GM23338 (cell line): ENCODE measurements around the gene PLEK. TPM values are rescaled to one million over a fixed set of nuclear protein-coding genes. Genes with fewer than 3 reads are reported as not detected.

Experiments
- ATAC-seq: fragments of 200-7000 bp; cut with Tn5 transposase; 3 replicates; pipeline ENCODE4 v1.9.1; 2020
- DNase-seq: peaks from one replicate; pipeline ENCODE4 v3.0.0-alpha.2; 2015; ENCODE audit warnings: low spot score
- H2AFZ ChIP-seq: fragments of 200-600 bp; sonication (generic); 2 replicates; pipeline ENCODE4 v1.8.0; 2016; ENCODE audit warnings: antibody characterized with exemption, mild to moderate bottlenecking, moderate library complexity
- H3F3A ChIP-seq: fragments of 200-600 bp; sonication (generic); replicated peaks from 2 replicates; pipeline ENCODE4 v1.8.0; 2017; ENCODE audit warnings: antibody characterized with exemption, mixed run types, low read depth
- H3K27ac ChIP-seq: fragments of 200-600 bp; sonication (generic); 2 replicates; pipeline ENCODE4 v1.6.1; 2016; ENCODE audit warnings: low read depth
- H3K27me3 ChIP-seq: fragments of 200-600 bp; sonication (generic); 2 replicates; pipeline ENCODE4 v1.8.0; 2016; ENCODE audit warnings: mild to moderate bottlenecking, mixed run types, moderate library complexity; ENCODE audit not compliant: insufficient read depth
- H3K36me3 ChIP-seq: fragments of 200-600 bp; sonication (generic); 2 replicates; pipeline ENCODE4 v1.8.0; 2016; ENCODE audit warnings: mild to moderate bottlenecking; ENCODE audit not compliant: insufficient read depth
- H3K4me1 ChIP-seq: fragments of 200-600 bp; sonication (generic); 2 replicates; pipeline ENCODE4 v1.8.0; 2016; ENCODE audit warnings: mild to moderate bottlenecking, moderate library complexity; ENCODE audit not compliant: insufficient read depth
- H3K4me2 ChIP-seq: fragments of 200-600 bp; sonication (generic); 2 replicates; pipeline ENCODE4 v1.7.1; 2017; ENCODE audit warnings: mixed run types
- H3K4me3 ChIP-seq: fragments of 200-600 bp; sonication (generic); 2 replicates; pipeline ENCODE4 v1.6.1; 2016; ENCODE audit warnings: mixed run types
- H3K79me2 ChIP-seq: fragments of 200-600 bp; sonication (generic); replicated peaks from 2 replicates; pipeline ENCODE4 v1.8.0; 2017; ENCODE audit warnings: mild to moderate bottlenecking; ENCODE audit not compliant: insufficient read depth
- H3K9me2 ChIP-seq: fragments of 200-600 bp; sonication (generic); 2 replicates; pipeline ENCODE4 v1.8.0; 2017; ENCODE audit not compliant: insufficient read depth
- H4K20me1 ChIP-seq: fragments of 200-600 bp; sonication (generic); replicated peaks from 2 replicates; pipeline ENCODE4 v1.8.0; 2017; ENCODE audit warnings: mild to moderate bottlenecking; ENCODE audit not compliant: insufficient read depth
- H3K27ac Mint-ChIP-seq: 2 replicates; pipeline ENCODE4 v1.8.0; 2020; ENCODE audit warnings: inconsistent platforms, mild to moderate bottlenecking, moderate library complexity, mixed read lengths
- H3K27me3 Mint-ChIP-seq: 3 replicates; pipeline ENCODE4 v1.8.0; 2022; ENCODE audit warnings: low read depth, mild to moderate bottlenecking, moderate library complexity, mixed read lengths, inconsistent platforms; ENCODE audit not compliant: insufficient read depth, poor library complexity
- H3K36me3 Mint-ChIP-seq: 3 replicates; pipeline ENCODE4 v1.8.0; 2021; ENCODE audit warnings: low read depth, mild to moderate bottlenecking, inconsistent platforms, moderate library complexity, mixed read lengths
- H3K4me1 Mint-ChIP-seq: 3 replicates; pipeline ENCODE4 v1.8.0; 2020; ENCODE audit warnings: mild to moderate bottlenecking, inconsistent platforms, mixed read lengths
- H3K4me3 Mint-ChIP-seq: 3 replicates; pipeline ENCODE4 v1.8.0; 2021; ENCODE audit warnings: moderate library complexity, mild to moderate bottlenecking, inconsistent platforms, mixed read lengths
- H3K9me3 Mint-ChIP-seq: 3 replicates; pipeline ENCODE4 v1.8.0; 2020; ENCODE audit warnings: moderate library complexity, mild to moderate bottlenecking, inconsistent platforms, mixed read lengths
- CREB1 ChIP-seq: fragments of 250-450 bp; sonication (Bioruptor Pico); IDR thresholded peaks from 2 replicates; pipeline ENCODE4 v1.5.0; 2020; ENCODE audit warnings: low read depth, mild to moderate bottlenecking, moderate library complexity
- EZH2 ChIP-seq: fragments of 200-600 bp; sonication (generic); IDR thresholded peaks from one replicate; pipeline ENCODE4 v1.8.0; 2017; ENCODE audit warnings: antibody characterized with exemption, mild to moderate bottlenecking, low read depth; ENCODE audit not compliant: unreplicated experiment
- EZH2phosphoT487 ChIP-seq: fragments of 200-600 bp; sonication (generic); IDR thresholded peaks from one replicate; pipeline ENCODE4 v1.8.1; 2018; ENCODE audit warnings: antibody characterized with exemption; ENCODE audit not compliant: unreplicated experiment
- JUNB ChIP-seq: IDR thresholded peaks from one replicate; pipeline ENCODE4 v1.6.1; 2016; ENCODE audit warnings: antibody characterized with exemption; ENCODE audit not compliant: unreplicated experiment
- STAT1 ChIP-seq: IDR thresholded peaks from one replicate; pipeline ENCODE4 v1.6.1; 2016; ENCODE audit warnings: antibody characterized with exemption; ENCODE audit not compliant: unreplicated experiment
- ZNF331 ChIP-seq: fragments of 250-450 bp; sonication (Bioruptor Pico); IDR thresholded peaks from 2 replicates; pipeline ENCODE4 v1.5.0; 2020; ENCODE audit warnings: low read depth, mild to moderate bottlenecking, moderate library complexity
- long read RNA-seq: library from polyadenylated mRNA; unstranded; transcript quantifications from one replicate; pipeline ENCODE4 v2.0.0, GENCODE V29; 2020; ENCODE audit not compliant: unreplicated experiment
- polyA plus RNA-seq: library from polyadenylated mRNA; unstranded; fragments of >200 nt; fragmentation: Nextera tagmentation; extraction: Ambion mirVana; gene quantifications from 2 replicates; pipeline ENCODE4 v1.2.1, GENCODE V29; 2016
- total RNA-seq: library from RNA; depleted of rRNA; stranded (reverse); fragments of >200 nt; shearing (Covaris generic); gene quantifications from 2 replicates; pipeline ENCODE4 v1.2.3, GENCODE V29; 2014; rRNA removed
- TF ChIP-seq, protein P1 (sequence below): IDR thresholded peaks from one replicate; pipeline ENCODE4 v1.6.1; 2018; ENCODE audit warnings: antibody characterized with exemption; ENCODE audit not compliant: unreplicated experiment
- TF ChIP-seq, protein P2 (sequence below): IDR thresholded peaks from 2 replicates; pipeline ENCODE4 v1.6.1; 2016; ENCODE audit warnings: antibody characterized with exemption
- TF ChIP-seq, protein P3 (sequence below): fragments of 250-450 bp; sonication (Bioruptor Pico); IDR thresholded peaks from 2 replicates; pipeline ENCODE4 v1.5.0; 2020; ENCODE audit warnings: mild to moderate bottlenecking, moderate library complexity

The PLEK gene, protein sequence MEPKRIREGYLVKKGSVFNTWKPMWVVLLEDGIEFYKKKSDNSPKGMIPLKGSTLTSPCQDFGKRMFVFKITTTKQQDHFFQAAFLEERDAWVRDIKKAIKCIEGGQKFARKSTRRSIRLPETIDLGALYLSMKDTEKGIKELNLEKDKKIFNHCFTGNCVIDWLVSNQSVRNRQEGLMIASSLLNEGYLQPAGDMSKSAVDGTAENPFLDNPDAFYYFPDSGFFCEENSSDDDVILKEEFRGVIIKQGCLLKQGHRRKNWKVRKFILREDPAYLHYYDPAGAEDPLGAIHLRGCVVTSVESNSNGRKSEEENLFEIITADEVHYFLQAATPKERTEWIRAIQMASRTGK
- total RNA-seq, result not detected in 2 replicates
- 0.06 and 0.12 TPM in 2 replicates for polyA plus RNA-seq
- long read RNA-seq, result 0 reads

DNA sequence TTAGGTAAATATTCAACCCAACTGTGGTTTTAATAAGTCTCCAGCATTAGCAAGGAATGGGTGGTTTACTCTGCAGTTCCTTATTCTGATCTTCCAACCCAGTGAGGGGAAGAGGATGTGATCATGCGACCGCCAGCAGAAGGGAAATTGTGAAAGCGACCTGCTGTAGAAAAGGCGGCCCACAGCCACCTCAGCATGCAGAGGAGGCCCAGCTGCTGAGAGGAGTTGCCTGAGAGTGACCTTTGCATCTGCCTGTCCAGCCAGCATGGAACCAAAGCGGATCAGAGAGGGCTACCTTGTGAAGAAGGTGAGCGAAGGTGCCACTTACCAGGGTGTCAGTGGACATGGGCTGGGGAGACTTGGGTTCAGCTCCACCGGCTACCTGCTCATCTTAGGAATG is at the start of gene PLEK:
Gene PLEK, plus strand, starts transcription at position 196 of the 400 bp plus-strand sequence. Its CDS starts 70 bp downstream, at position 266.
- no peaks in the 10 kb centered on the region for H3K9me2 ChIP-seq
- Mint-ChIP-seq H3K27ac (no peak within 1 kb of the TSS), H3K9me3 (no peaks in the 10 kb centered on the region; the same call in 2 of the 3 replicates), H3K4me3 (no peak within 1 kb of the TSS), H3K4me1 (peaks cover 5% of the 10 kb centered on the region; the same call in 1 of the 3 replicates), H3K27me3 (peaks cover 11% of the 10 kb centered on the region), H3K36me3 (no peaks in the 10 kb centered on the region)
- DNase-seq (no peak), ATAC-seq (no peak)
- no peaks in the 10 kb centered on the region for H3K79me2 ChIP-seq
- H3K4me2 ChIP-seq, result no peak within 1 kb of the TSS
- H3K27ac ChIP-seq, result no peak within 1 kb of the TSS
- no peaks in the 10 kb centered on the region for H3K36me3 ChIP-seq
- no peaks in the 10 kb centered on the region for H3F3A ChIP-seq
- no peaks in the 10 kb centered on the region for H4K20me1 ChIP-seq
- H3K4me1 ChIP-seq, result no peaks in the 10 kb centered on the region
- no peak within 1 kb of the TSS for H3K4me3 ChIP-seq
- no peak for TF ChIP-seq STAT1
- TF ChIP-seq, protein P1, sequence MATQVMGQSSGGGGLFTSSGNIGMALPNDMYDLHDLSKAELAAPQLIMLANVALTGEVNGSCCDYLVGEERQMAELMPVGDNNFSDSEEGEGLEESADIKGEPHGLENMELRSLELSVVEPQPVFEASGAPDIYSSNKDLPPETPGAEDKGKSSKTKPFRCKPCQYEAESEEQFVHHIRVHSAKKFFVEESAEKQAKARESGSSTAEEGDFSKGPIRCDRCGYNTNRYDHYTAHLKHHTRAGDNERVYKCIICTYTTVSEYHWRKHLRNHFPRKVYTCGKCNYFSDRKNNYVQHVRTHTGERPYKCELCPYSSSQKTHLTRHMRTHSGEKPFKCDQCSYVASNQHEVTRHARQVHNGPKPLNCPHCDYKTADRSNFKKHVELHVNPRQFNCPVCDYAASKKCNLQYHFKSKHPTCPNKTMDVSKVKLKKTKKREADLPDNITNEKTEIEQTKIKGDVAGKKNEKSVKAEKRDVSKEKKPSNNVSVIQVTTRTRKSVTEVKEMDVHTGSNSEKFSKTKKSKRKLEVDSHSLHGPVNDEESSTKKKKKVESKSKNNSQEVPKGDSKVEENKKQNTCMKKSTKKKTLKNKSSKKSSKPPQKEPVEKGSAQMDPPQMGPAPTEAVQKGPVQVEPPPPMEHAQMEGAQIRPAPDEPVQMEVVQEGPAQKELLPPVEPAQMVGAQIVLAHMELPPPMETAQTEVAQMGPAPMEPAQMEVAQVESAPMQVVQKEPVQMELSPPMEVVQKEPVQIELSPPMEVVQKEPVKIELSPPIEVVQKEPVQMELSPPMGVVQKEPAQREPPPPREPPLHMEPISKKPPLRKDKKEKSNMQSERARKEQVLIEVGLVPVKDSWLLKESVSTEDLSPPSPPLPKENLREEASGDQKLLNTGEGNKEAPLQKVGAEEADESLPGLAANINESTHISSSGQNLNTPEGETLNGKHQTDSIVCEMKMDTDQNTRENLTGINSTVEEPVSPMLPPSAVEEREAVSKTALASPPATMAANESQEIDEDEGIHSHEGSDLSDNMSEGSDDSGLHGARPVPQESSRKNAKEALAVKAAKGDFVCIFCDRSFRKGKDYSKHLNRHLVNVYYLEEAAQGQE, result no peak
- TF ChIP-seq, protein P2, sequence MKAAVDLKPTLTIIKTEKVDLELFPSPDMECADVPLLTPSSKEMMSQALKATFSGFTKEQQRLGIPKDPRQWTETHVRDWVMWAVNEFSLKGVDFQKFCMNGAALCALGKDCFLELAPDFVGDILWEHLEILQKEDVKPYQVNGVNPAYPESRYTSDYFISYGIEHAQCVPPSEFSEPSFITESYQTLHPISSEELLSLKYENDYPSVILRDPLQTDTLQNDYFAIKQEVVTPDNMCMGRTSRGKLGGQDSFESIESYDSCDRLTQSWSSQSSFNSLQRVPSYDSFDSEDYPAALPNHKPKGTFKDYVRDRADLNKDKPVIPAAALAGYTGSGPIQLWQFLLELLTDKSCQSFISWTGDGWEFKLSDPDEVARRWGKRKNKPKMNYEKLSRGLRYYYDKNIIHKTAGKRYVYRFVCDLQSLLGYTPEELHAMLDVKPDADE, result no peak
- no peak for TF ChIP-seq CREB1 (CRISPR knock-in tag)
- TF ChIP-seq EZH2, result no peak
- TF ChIP-seq, protein P3, sequence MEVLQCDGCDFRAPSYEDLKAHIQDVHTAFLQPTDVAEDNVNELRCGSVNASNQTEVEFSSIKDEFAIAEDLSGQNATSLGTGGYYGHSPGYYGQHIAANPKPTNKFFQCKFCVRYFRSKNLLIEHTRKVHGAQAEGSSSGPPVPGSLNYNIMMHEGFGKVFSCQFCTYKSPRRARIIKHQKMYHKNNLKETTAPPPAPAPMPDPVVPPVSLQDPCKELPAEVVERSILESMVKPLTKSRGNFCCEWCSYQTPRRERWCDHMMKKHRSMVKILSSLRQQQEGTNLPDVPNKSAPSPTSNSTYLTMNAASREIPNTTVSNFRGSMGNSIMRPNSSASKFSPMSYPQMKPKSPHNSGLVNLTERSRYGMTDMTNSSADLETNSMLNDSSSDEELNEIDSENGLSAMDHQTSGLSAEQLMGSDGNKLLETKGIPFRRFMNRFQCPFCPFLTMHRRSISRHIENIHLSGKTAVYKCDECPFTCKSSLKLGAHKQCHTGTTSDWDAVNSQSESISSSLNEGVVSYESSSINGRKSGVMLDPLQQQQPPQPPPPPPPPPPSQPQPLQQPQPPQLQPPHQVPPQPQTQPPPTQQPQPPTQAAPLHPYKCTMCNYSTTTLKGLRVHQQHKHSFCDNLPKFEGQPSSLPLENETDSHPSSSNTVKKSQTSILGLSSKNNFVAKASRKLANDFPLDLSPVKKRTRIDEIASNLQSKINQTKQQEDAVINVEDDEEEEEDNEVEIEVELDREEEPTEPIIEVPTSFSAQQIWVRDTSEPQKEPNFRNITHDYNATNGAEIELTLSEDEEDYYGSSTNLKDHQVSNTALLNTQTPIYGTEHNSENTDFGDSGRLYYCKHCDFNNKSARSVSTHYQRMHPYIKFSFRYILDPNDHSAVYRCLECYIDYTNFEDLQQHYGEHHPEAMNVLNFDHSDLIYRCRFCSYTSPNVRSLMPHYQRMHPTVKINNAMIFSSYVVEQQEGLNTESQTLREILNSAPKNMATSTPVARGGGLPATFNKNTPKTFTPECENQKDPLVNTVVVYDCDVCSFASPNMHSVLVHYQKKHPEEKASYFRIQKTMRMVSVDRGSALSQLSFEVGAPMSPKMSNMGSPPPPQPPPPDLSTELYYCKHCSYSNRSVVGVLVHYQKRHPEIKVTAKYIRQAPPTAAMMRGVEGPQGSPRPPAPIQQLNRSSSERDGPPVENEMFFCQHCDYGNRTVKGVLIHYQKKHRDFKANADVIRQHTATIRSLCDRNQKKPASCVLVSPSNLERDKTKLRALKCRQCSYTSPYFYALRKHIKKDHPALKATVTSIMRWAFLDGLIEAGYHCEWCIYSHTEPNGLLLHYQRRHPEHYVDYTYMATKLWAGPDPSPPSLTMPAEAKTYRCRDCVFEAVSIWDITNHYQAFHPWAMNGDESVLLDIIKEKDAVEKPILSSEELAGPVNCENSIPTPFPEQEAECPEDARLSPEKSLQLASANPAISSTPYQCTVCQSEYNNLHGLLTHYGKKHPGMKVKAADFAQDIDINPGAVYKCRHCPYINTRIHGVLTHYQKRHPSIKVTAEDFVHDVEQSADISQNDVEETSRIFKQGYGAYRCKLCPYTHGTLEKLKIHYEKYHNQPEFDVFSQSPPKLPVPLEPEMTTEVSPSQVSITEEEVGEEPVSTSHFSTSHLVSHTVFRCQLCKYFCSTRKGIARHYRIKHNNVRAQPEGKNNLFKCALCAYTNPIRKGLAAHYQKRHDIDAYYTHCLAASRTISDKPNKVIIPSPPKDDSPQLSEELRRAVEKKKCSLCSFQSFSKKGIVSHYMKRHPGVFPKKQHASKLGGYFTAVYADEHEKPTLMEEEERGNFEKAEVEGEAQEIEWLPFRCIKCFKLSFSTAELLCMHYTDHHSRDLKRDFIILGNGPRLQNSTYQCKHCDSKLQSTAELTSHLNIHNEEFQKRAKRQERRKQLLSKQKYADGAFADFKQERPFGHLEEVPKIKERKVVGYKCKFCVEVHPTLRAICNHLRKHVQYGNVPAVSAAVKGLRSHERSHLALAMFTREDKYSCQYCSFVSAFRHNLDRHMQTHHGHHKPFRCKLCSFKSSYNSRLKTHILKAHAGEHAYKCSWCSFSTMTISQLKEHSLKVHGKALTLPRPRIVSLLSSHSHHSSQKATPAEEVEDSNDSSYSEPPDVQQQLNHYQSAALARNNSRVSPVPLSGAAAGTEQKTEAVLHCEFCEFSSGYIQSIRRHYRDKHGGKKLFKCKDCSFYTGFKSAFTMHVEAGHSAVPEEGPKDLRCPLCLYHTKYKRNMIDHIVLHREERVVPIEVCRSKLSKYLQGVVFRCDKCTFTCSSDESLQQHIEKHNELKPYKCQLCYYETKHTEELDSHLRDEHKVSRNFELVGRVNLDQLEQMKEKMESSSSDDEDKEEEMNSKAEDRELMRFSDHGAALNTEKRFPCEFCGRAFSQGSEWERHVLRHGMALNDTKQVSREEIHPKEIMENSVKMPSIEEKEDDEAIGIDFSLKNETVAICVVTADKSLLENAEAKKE (CRISPR knock-in tag), result no peak
- TF ChIP-seq JUNB, result no peak
- TF ChIP-seq EZH2phosphoT487, result no peak
- no peak for TF ChIP-seq ZNF331 (CRISPR knock-in tag)
- H2AFZ ChIP-seq, result no peak within 1 kb of the TSS
- peaks cover 10% of the 10 kb centered on the region for H3K27me3 ChIP-seq
